ENCODE measurements around the gene CHIC2. TPM values are rescaled to one million over a fixed set of nuclear protein-coding genes. Genes with fewer than 3 reads are reported as not detected.
A peak's percentile ranks its signal among the peaks of the same experiment; 100 is the strongest.

The CHIC2 gene
- total RNA-seq, 2 experiments from 2014 or later: 30.4 to 38.6 TPM

DNA sequence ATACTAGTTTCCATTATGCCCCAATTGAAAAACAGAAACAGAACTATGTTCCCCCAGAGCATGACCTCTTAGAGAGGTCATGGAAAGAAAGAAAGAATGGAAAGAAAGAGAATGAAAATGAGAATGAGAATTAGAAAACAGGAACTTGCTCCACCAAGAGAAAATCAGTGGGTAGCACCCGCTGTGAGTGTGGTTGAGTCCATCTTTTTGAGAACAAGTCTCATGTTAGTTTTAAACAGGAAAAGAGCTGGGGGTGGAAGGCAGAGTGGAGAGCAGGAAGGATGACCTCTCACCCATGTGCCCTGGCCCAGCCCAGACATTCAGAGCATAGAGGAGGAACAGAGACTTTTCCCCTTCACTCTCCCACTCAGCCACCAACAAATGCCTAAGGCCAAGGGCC, 40.5 kb upstream of the CHIC2 start:
- ChIA-PET POLR2A (no interaction called here), CTCF (ENCODE audit: unreplicated experiment) (no interaction called here)
- no peak overlapping the region for H3K4me3 ChIP-seq (ENCODE audit: low read depth, low read length, poor library complexity, severe bottlenecking)
- H3K9me3 ChIP-seq (ENCODE audit: low read length): no peaks in the 10 kb centered on the region
- no peak overlapping the region for H3K27ac ChIP-seq (ENCODE audit: low read depth, low read length, poor library complexity, severe bottlenecking)
- H3K4me1 ChIP-seq (ENCODE audit: insufficient read depth, low read length, poor library complexity, severe bottlenecking): peaks cover 35% of the 10 kb centered on the region
- peak overlapping the region; percentile 80 for H2AFZ ChIP-seq (ENCODE audit: low read length)
- no peaks in the 10 kb centered on the region for H3K36me3 ChIP-seq (ENCODE audit: insufficient read depth, low read length)
- no peaks in the 10 kb centered on the region for H4K20me1 ChIP-seq (ENCODE audit: insufficient read depth, low read length)
- intact Hi-C loops (cut with micrococcal nuclease; ENCODE audit: unreplicated experiment): no loop called here
- TF ChIP-seq EZH2phosphoT487 (IDR thresholded peaks at IDR 0.05; ENCODE audit: borderline replicate concordance, low read depth, low read length): no peak
- TF ChIP-seq, protein P1, sequence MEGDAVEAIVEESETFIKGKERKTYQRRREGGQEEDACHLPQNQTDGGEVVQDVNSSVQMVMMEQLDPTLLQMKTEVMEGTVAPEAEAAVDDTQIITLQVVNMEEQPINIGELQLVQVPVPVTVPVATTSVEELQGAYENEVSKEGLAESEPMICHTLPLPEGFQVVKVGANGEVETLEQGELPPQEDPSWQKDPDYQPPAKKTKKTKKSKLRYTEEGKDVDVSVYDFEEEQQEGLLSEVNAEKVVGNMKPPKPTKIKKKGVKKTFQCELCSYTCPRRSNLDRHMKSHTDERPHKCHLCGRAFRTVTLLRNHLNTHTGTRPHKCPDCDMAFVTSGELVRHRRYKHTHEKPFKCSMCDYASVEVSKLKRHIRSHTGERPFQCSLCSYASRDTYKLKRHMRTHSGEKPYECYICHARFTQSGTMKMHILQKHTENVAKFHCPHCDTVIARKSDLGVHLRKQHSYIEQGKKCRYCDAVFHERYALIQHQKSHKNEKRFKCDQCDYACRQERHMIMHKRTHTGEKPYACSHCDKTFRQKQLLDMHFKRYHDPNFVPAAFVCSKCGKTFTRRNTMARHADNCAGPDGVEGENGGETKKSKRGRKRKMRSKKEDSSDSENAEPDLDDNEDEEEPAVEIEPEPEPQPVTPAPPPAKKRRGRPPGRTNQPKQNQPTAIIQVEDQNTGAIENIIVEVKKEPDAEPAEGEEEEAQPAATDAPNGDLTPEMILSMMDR (conservative IDR thresholded peaks at IDR 0.05; ENCODE audit: low read length): no peak
- H3K79me2 ChIP-seq (ENCODE audit: insufficient read depth, low read depth, low read length): no peaks in the 10 kb centered on the region
- BruUV-seq (replicated peaks): no TSS peak
- H3K9me2 ChIP-seq (ENCODE audit: insufficient read depth, low read length): no peaks in the 10 kb centered on the region
- peak; percentile 37 for DNase-seq (ENCODE audit: low spot score)
- H3K4me2 ChIP-seq (ENCODE audit: low read length): peak overlapping the region; percentile 23

DNA sequence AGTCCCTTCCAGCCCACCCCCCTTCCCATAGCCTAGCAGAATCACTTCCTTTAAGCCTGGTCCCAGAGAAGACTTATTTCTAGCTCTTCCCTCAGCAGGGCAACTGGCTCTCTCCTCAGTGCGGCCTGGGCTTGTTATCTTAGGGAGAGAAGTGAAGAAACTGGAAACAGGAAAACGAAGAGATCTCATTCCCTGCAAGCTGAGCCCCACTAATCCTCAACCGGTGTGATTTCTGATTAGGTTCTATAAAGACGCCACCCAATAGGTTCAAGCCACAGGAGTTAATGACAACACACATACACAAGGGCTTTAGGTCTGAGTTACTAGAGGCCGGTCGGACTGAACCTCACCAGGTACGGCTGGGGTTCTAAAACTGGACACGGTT, 38.8 kb upstream of the CHIC2 start:
- POLR2A ChIA-PET: no interaction called here
- Histone ChIP-seq H3K36me3 (ENCODE audit: insufficient read depth, low read length) (no peaks in the 10 kb centered on the region), H2AFZ (ENCODE audit: low read length) (peak overlapping the region; percentile 95), H3K79me2 (ENCODE audit: insufficient read depth, low read depth, low read length) (no peaks in the 10 kb centered on the region), H3K4me2 (ENCODE audit: low read length) (peak overlapping the region; percentile 51), H3K9me3 (ENCODE audit: low read length) (no peaks in the 10 kb centered on the region), H3K4me3 (ENCODE audit: low read depth, low read length, poor library complexity, severe bottlenecking) (no peak overlapping the region), H3K27ac (ENCODE audit: low read depth, low read length, poor library complexity, severe bottlenecking) (no peak overlapping the region), H3K4me1 (ENCODE audit: insufficient read depth, low read length, poor library complexity, severe bottlenecking) (peaks cover 50% of the 10 kb centered on the region), H4K20me1 (ENCODE audit: insufficient read depth, low read length) (no peaks in the 10 kb centered on the region), H3K9me2 (ENCODE audit: insufficient read depth, low read length) (no peaks in the 10 kb centered on the region)
- intact Hi-C loops (cut with micrococcal nuclease; ENCODE audit: unreplicated experiment): no loop called here
- no peak for DNase-seq (ENCODE audit: low spot score)
- CTCF ChIA-PET (ENCODE audit: unreplicated experiment): interaction anchor here (0.6 kb wide), 1 partner anchor 117 kb away, joined by 3 read pairs; no protein-coding TSS in a partner anchor
- TF ChIP-seq, protein P1 (conservative IDR thresholded peaks at IDR 0.05; ENCODE audit: low read length): no peak
- no peak for TF ChIP-seq EZH2phosphoT487 (IDR thresholded peaks at IDR 0.05; ENCODE audit: borderline replicate concordance, low read depth, low read length)
- BruUV-seq (replicated peaks): no TSS peak

DNA sequence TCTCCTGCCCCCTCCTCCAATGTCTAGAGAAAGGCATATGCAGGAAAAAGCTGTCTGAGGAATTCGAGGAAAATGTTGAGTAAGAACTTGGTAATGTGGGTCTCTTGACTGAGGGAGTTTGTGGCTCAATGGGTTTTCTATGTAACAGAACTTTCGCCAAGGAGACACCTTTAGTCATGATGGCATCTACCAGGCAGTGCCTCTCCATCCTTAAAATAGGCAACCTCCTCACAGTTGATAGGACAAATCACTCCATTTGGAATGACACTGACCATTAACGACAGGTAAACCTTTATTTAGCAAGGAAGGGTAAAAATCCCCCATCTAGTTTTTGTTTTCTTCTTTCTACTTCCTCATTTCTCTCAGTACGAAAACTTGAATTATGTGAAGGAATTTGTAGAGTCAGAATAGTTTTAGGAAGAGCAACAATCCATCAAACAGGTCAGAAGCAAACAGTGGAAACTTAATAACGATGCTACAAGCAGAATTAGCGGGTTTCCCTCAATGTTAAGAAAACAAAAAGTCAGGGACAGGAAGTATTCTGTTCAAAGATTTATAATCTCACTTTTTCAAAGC, 38.2 kb upstream of the CHIC2 start:
- H4K20me1 ChIP-seq (ENCODE audit: insufficient read depth, low read length): no peaks in the 10 kb centered on the region
- H3K27ac ChIP-seq (ENCODE audit: low read depth, low read length, poor library complexity, severe bottlenecking): no peak overlapping the region
- peak overlapping the region; percentile 51 for H3K4me2 ChIP-seq (ENCODE audit: low read length)
- intact Hi-C loops (cut with micrococcal nuclease; ENCODE audit: unreplicated experiment): no loop called here
- BruUV-seq (replicated peaks): no TSS peak
- no peaks in the 10 kb centered on the region for H3K9me2 ChIP-seq (ENCODE audit: insufficient read depth, low read length)
- TF ChIP-seq, protein P1 (conservative IDR thresholded peaks at IDR 0.05; ENCODE audit: low read length): no peak
- TF ChIP-seq EZH2phosphoT487 (IDR thresholded peaks at IDR 0.05; ENCODE audit: borderline replicate concordance, low read depth, low read length): no peak
- H3K79me2 ChIP-seq (ENCODE audit: insufficient read depth, low read depth, low read length): no peaks in the 10 kb centered on the region
- peak overlapping the region; percentile 7 for H3K4me3 ChIP-seq (ENCODE audit: low read depth, low read length, poor library complexity, severe bottlenecking)
- POLR2A ChIA-PET: no interaction called here
- H3K9me3 ChIP-seq (ENCODE audit: low read length): no peaks in the 10 kb centered on the region
- peak overlapping the region; percentile 95 for H2AFZ ChIP-seq (ENCODE audit: low read length)
- DNase-seq (ENCODE audit: low spot score): peak; percentile 13
- no peaks in the 10 kb centered on the region for H3K36me3 ChIP-seq (ENCODE audit: insufficient read depth, low read length)
- CTCF ChIA-PET (ENCODE audit: unreplicated experiment): no interaction called here
- peaks cover 44% of the 10 kb centered on the region for H3K4me1 ChIP-seq (ENCODE audit: insufficient read depth, low read length, poor library complexity, severe bottlenecking)
